Parathyroid adenoma (tissue), 2 donors: ENCODE data around the gene PIEZO2.

ENCODE experiments used
- H2AFZ ChIP-seq: fragments of 300-600 bp; sonication (generic); one replicate; pipeline ENCODE4 v1.7.0; 2017; ENCODE audit warnings: antibody characterized with exemption, mild to moderate bottlenecking
- H3K27ac ChIP-seq: fragments of 300-600 bp; sonication (generic); one replicate; pipeline ENCODE4 v1.7.0; 2017
- H3K27me3 ChIP-seq: fragments of 300-600 bp; sonication (generic); one replicate; pipeline ENCODE4 v1.7.0; 2017; ENCODE audit warnings: low read length; ENCODE audit not compliant: control insufficient read depth, insufficient read depth
- H3K36me3 ChIP-seq: fragments of 300-600 bp; sonication (generic); one replicate; pipeline ENCODE4 v1.7.0; 2017; ENCODE audit warnings: low read length; ENCODE audit not compliant: control insufficient read depth, insufficient read depth
- H3K4me1 ChIP-seq: fragments of 300-600 bp; sonication (generic); one replicate; pipeline ENCODE4 v1.7.0; 2017; ENCODE audit warnings: control low read depth
- H3K4me2 ChIP-seq: fragments of 300-600 bp; sonication (generic); one replicate; pipeline ENCODE4 v1.7.0; 2017; ENCODE audit warnings: low read length
- H3K4me3 ChIP-seq: fragments of 300-600 bp; sonication (generic); one replicate; pipeline ENCODE4 v1.7.0; 2017; ENCODE audit warnings: low read depth, low read length
- H3K79me2 ChIP-seq: fragments of 300-600 bp; sonication (generic); one replicate; pipeline ENCODE4 v1.7.0; 2017; ENCODE audit warnings: control low read depth
- H3K9ac ChIP-seq: fragments of 300-600 bp; sonication (generic); one replicate; pipeline ENCODE4 v1.7.0; 2017; ENCODE audit warnings: mild to moderate bottlenecking
- H3K9me3 ChIP-seq: fragments of 300-600 bp; sonication (generic); one replicate; pipeline ENCODE4 v1.7.0; 2017; ENCODE audit warnings: low read length; ENCODE audit not compliant: control insufficient read depth
- TF ChIP-seq, protein P1 (sequence below): fragments of 300-600 bp; sonication (generic); IDR thresholded peaks from one replicate; pipeline ENCODE4 v1.7.0; 2017; ENCODE audit warnings: antibody characterized with exemption, mild to moderate bottlenecking
- donor health status: primary hyperparathyroidism.

PIEZO2 gene

DNA sequence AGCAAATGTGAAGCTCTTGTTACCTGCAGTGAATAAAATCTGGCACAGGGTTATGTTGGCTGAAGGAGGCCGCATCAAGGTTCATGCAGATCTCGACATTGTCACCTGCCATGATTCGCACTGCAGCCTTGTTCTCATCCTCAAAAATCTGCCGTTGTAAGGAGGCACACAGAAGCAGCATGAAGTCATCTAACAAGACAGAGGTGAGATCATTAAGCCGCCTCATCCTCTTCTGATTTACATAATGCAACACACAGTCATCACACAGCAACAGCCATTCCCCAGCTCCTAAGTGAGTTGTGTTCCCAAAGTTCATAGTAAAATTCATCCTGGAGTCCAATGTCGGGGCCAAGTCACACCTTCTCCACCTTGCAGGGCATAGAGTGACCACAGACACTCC, 391.4 kb downstream of the PIEZO2 start:
- H3K9me3 ChIP-seq, result no peaks in the 10 kb centered on the region
- no peak overlapping the region for H3K27ac ChIP-seq
- H3K4me2 ChIP-seq, result no peak overlapping the region
- no peaks in the 10 kb centered on the region for H3K4me1 ChIP-seq
- H2AFZ ChIP-seq, result no peak overlapping the region
- no peaks in the 10 kb centered on the region for H3K36me3 ChIP-seq
- no peak overlapping the region for H3K4me3 ChIP-seq
- no peak overlapping the region for H3K9ac ChIP-seq
- H3K27me3 ChIP-seq, result no peaks in the 10 kb centered on the region
- TF ChIP-seq, protein P1, sequence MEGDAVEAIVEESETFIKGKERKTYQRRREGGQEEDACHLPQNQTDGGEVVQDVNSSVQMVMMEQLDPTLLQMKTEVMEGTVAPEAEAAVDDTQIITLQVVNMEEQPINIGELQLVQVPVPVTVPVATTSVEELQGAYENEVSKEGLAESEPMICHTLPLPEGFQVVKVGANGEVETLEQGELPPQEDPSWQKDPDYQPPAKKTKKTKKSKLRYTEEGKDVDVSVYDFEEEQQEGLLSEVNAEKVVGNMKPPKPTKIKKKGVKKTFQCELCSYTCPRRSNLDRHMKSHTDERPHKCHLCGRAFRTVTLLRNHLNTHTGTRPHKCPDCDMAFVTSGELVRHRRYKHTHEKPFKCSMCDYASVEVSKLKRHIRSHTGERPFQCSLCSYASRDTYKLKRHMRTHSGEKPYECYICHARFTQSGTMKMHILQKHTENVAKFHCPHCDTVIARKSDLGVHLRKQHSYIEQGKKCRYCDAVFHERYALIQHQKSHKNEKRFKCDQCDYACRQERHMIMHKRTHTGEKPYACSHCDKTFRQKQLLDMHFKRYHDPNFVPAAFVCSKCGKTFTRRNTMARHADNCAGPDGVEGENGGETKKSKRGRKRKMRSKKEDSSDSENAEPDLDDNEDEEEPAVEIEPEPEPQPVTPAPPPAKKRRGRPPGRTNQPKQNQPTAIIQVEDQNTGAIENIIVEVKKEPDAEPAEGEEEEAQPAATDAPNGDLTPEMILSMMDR, result no peak
- H3K79me2 ChIP-seq, result no peaks in the 10 kb centered on the region

DNA sequence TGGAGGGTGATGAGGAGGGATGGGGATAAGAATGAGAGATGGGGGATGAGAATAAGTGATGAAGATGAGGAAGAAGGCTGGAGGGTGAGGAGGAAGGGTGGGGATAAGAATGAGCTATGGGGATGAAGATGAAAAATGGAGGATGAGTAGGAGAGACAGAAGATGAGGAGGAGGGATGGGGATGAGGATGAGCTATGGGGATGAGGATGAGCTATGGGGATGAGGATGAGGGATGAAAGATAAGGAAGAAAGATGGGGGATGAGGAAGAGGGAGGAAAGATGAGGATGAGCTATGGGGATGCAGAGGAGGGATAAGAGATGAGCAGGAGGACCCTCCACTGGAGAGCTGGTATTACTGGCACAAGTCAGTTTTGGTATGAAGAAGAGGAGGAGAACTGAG, 392.0 kb downstream of the PIEZO2 start:
- TF ChIP-seq, protein P1, result no peak

DNA sequence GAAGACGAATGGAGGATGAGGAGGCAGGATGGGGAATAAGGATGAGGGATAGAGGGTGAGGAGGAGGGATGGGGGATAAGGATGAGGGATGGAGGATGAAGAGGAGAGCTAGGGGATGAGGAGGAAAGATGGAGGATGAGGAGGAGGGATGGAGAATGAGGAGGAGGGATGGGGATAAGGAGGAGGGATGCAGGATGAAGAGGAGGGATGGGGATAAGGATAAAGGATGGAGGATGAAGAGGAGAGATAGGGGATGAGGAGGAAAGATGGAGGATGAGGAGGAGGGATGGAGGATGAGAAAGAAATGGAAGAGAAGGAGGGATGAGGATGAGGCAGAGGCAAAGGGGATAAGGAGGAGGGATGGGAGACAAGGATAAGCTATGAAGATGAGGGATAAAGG, 393.5 kb downstream of the PIEZO2 start:
- H3K4me3 ChIP-seq, result no peak overlapping the region
- H3K36me3 ChIP-seq, result no peaks in the 10 kb centered on the region
- no peaks in the 10 kb centered on the region for H3K9me3 ChIP-seq
- H3K9ac ChIP-seq, result no peak overlapping the region
- no peaks in the 10 kb centered on the region for H3K4me1 ChIP-seq
- H3K27ac ChIP-seq, result no peak overlapping the region
- no peaks in the 10 kb centered on the region for H3K27me3 ChIP-seq
- H3K79me2 ChIP-seq, result no peaks in the 10 kb centered on the region
- TF ChIP-seq, protein P1, result no peak
- H2AFZ ChIP-seq, result no peak overlapping the region
- no peak overlapping the region for H3K4me2 ChIP-seq

More for the DNA sequence above, 392.0 kb downstream of the PIEZO2 start:
- Histone ChIP-seq H3K4me2 (no peak overlapping the region), H3K27ac (no peak overlapping the region), H3K4me1 (no peaks in the 10 kb centered on the region), H3K4me3 (no peak overlapping the region), H2AFZ (no peak overlapping the region), H3K9ac (no peak overlapping the region), H3K36me3 (no peaks in the 10 kb centered on the region), H3K27me3 (no peaks in the 10 kb centered on the region), H3K79me2 (no peaks in the 10 kb centered on the region), H3K9me3 (no peaks in the 10 kb centered on the region)

DNA sequence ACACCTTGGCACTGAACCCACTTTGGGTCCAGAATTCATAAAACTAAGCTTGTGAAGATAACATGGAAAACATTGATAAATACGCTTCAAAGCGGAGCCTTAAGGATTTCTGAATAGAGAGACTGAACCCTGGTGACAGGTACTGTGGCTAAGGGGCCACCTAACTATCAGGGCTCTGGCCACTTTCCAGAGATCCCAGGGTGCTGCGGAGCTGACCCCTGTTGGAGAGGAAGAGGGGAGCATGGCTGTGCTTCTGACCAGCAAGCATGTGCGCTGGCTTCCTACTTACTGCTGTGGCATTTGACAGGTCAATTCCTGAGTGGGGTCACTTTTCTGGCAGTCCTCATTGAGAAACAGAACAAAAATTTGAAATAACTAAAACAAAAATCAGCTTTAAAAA, 395.2 kb downstream of the PIEZO2 start:
- no peak overlapping the region for H3K4me3 ChIP-seq
- no peaks in the 10 kb centered on the region for H3K4me1 ChIP-seq
- TF ChIP-seq, protein P1, result no peak
- no peaks in the 10 kb centered on the region for H3K9me3 ChIP-seq
- H3K36me3 ChIP-seq, result no peaks in the 10 kb centered on the region
- H3K4me2 ChIP-seq, result no peak overlapping the region
- no peak overlapping the region for H3K9ac ChIP-seq
- H2AFZ ChIP-seq, result no peak overlapping the region
- H3K27me3 ChIP-seq, result no peaks in the 10 kb centered on the region
- H3K27ac ChIP-seq, result no peak overlapping the region
- no peaks in the 10 kb centered on the region for H3K79me2 ChIP-seq

DNA sequence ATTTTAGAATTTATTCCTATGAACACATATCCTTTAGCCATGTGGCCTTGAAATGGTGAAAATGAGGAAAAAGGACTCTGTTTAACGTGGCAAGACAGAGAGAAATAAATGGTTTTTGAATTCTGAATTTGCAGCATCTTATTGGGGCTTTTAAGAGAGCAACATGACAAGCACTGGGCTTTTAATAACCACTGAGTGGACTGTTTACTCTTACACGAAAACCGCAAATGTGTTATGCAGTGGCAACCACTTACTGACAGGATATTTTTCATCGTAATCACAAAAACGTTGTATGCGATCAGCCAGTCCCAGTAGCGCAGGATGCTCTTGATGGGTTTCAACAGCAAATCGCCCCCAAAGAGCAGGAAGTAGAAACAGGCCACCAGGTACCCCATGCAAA, 397.0 kb downstream of the PIEZO2 start:
- H3K9me3 ChIP-seq, result no peaks in the 10 kb centered on the region
- no peak overlapping the region for H3K4me3 ChIP-seq
- H3K27me3 ChIP-seq, result no peaks in the 10 kb centered on the region
- no peak overlapping the region for H3K27ac ChIP-seq
- no peak overlapping the region for H2AFZ ChIP-seq
- H3K79me2 ChIP-seq, result no peaks in the 10 kb centered on the region
- H3K4me1 ChIP-seq, result no peaks in the 10 kb centered on the region
- no peak overlapping the region for H3K4me2 ChIP-seq
- H3K9ac ChIP-seq, result no peak overlapping the region
- TF ChIP-seq, protein P1, result no peak
- H3K36me3 ChIP-seq, result no peaks in the 10 kb centered on the region
